GM21528 (cell line): ENCODE data around the gene SSB.
"Not testable (repeated sequence)": the region's sequence is repeated elsewhere in the genome, so short reads cannot be mapped to it uniquely, and the experiment has no call there.

Experiments used
- ATAC-seq: cut with Tn5 transposase; IDR thresholded peaks from one replicate; pipeline ENCODE4 v1.9.1; 2021; ENCODE audit warnings: mild to moderate bottlenecking, moderate library complexity; ENCODE audit not compliant: unreplicated experiment, low FRiP score

SSB gene

DNA sequence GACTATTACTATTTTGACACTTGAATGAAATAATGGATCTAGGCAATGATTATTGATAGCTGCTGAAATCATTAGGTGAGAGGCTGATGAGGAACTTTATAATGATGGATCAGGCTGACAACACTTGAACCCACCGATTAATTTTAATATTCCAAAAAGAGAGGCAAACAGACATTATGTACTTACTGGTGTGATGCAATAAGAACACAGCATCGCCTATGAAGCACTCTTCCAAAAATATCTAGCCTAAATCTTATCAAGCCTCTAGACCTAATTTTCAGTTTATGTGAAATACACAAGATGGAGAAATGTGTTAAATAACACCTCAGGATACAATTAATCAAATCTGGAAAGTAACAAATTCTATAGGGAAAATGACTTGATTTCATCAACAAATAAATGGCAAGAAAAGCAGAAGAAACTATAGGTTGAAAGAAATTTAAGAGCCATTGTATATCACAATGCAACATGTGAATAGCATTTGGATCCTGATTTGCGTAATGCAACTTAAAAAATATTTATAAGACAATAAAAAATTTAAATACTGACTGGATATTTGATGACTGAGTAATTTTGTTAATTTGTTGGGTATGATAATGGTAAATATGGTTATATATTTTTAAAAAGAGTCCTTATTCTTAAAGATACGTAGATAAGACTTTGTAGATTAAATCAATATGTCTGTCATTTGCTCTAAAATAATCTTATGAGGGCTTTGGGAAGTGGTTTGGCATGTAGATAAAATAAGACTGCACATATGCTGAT, 17.2 kb upstream of the SSB start:
- no peak for ATAC-seq

DNA sequence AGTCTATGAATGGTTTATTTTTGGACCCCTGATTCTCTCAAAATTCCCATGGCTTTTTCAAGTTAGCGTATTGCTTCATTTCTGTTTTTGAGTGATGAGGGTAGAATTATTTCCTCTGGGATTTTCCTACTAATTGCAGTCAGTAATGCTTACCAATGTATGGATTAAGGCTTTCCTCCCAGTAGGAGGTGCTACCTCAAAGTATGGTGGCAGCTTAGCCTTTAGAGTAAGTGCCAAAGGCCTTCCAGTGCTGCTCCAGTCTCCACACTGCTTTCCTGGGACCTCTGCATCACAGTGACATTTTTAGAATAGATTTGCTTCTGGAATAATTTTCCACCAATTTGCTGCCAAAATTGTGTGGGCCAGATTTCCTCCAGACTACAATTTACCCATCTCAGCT, 16.2 kb upstream of the SSB start:
- ATAC-seq = no peak

- ATAC-seq = no peak
Observed at GRCh38 chr2:169790581-169790980, 8.1 kb upstream of the SSB start.

GRCh38 chr2:169795181-169795580, 3.5 kb upstream of the SSB start:
- no peak for ATAC-seq

DNA sequence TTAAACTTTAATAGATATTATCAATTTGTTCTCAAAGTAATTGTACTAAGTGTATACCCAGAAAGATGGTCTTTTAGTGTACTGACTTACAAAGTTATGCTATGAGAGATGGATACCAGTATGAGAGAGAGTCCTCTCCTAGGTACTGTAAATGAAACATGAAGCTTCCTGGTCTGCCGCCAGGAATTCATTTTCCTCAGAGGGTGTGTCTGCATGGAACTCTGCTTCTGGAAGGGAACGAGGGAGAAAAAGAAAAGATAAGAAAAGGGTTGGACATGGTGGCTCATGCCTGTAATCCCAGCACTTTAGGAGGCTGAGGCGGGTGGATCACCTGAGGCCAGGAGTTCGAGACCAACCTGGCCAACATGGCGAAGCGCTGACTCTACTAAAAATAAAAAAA, 2.2 kb upstream of the SSB start:
- ATAC-seq = no peak

DNA sequence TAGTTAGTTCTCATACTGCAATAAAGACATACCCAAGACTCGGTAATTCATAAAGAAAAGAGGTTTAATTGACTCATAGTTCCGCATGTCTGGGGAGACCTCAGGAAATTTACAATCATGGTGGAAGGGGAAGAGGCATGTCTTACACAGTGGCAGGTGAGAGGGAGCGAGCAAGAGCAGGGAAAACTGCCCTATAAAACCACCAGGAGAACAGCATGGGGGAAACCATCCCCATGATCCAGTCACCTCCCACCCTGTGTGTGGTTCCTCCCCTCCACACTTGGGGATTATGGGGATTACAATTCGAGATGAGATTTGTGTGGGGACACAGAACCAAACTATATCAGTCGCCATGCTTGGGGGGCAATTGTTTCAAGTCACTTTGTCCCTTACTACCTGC, 1.1 kb upstream of the SSB start:
- no peak for ATAC-seq

DNA sequence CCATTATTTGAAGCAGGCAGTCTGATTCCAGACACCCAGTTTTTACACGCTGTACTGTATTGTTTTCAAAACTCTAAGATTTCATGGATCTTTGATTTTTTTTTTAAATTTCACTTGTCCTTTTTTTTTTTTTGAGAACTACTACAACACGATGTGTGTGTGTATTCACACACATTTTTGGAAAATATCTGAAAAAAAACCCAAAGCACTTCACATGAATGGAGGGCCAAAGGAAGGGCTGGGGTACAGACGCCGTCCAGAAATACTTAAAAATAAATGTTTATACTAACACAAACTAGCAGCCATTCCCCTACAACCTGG, 314 bp upstream of the SSB start:
- peak; percentile 6 for ATAC-seq

DNA sequence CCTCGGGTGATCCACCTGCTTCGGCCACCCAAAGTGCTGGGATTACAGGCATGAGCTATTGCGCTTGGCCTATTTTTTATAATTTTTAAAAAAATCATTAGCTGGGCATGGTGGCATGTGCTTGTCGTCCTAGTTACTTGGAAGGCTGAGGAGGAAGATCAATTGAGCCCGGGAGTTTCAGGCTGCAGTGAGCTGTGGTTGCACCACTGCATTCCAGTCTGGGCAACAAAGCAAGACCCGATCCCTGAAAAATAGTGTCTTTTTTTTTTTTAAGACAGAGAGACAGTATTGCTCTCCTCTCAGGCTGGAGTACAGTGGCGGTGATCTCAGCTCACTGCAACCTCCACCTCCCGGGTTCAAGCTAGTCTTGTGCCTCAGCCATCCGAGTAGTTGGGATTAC, 4.8 kb downstream of the SSB start:
- no peak for ATAC-seq

DNA sequence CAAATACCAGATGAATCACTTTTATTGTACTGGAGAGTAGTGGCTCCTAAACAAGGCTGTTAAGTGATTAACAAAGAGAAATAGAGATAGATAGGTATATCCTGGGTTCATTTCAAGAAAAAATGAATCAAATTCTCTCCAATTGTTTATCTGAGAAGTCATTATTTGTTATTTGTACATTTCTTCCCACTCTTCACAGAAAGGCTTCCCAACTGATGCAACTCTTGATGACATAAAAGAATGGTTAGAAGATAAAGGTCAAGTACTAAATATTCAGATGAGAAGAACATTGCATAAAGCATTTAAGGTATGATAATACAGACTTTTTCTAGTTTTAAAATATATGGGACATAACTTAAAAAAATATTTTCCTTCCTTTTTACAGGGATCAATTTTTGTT, 7.9 kb downstream of the SSB start:
- ATAC-seq = no peak

GRCh38 chr2:169808221-169808620, 9.6 kb downstream of the SSB start:
- no peak for ATAC-seq

GRCh38 chr2:169815849-169816248, 17.2 kb downstream of the SSB start:
- no peak for ATAC-seq

DNA sequence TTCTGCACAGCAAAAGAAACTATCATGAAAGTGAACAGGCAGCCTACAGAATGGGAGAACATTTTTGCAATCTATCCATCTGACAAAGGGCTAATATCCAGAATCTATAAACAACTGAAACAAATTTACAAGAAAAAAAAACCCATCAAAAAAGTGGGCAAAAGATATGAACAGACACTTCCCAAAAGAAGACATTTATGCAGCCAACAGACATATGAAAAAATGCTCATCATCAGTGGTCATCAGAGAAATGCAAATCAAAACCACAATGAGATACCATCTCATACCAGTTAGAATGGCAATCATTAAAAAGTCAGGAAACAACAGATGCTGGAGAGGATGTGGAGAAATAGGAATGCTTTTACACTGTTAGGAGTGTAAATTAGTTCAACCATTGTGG, 18.3 kb downstream of the SSB start:
- not testable (repeated sequence) for ATAC-seq

GRCh38 chr2:169817369-169817768, 18.7 kb downstream of the SSB start:
- not testable (repeated sequence) for ATAC-seq

GRCh38 chr2:169818241-169818640, 19.6 kb downstream of the SSB start:
- no peak for ATAC-seq

DNA sequence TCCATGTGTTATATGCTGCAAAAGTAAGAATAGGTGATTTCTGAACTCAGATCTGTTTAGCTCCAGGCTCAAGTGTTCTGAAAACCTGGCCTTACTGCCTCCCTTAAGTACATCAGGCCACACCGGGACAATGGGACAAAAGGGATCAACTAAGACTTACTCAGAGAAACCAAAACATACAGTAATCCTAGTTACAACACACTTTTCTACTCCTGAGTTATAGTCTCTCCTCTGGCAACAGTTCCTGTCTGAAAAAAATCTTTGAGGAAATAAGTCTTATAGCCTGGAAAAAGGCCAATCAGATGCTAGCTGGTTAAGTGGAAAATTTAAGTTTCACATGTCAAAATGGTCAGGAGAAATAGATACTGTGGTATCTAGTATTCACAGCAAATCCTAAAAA, 20.4 kb downstream of the SSB start:
- no peak for ATAC-seq

- ATAC-seq = not testable (repeated sequence)
Observed at GRCh38 chr2:169820101-169820500, 21.4 kb downstream of the SSB start.

- ATAC-seq = no peak
Observed at GRCh38 chr2:169822036-169822435, 23.4 kb downstream of the SSB start.

DNA sequence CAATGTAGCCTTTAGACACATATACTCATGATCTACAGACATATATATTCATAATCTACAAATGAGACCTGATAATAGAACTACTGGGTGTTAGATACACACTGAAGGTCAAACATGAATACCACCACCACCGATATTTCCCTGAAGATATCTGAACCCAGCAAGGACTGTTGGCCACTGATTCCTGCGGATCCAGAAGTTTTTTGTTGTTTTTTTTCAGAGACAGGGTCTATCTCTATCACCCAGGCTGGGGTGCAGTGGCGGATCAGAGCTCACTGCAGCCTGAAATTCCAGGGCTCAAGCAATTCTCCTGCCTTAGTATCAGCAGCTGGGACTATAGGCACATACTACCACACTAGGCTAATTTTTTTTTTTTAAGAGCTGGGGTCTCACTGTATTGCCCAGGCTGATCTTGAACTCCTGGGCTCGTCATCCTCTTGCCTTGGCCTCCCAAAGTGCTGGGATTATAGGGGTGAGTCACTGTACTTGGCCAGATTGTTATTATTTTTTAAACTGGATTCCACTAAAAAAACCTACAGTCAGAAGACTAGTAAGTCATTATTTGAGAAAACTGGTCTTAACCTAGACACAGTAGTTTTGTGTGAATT, 24.2 kb downstream of the SSB start:
- no peak for ATAC-seq

GRCh38 chr2:169823996-169824372, 25.3 kb downstream of the SSB start:
- ATAC-seq = no peak

GRCh38 chr2:169824373-169825333, 26.0 kb downstream of the SSB start, which contains the start of gene METTL5:
Gene METTL5, minus strand, starts transcription at chr2:169824905. Its CDS starts 308 bp downstream, at chr2:169824597.
- ATAC-seq = peak; percentile 64
